Spleen (tissue), 11 donors: ENCODE measurements around the gene NOTCH1. TPM values are rescaled to one million over a fixed set of nuclear protein-coding genes. Genes with fewer than 3 reads are reported as not detected.

Source experiments
- DNase-seq: peaks from one replicate; pipeline ENCODE4 v3.0.0-alpha.2; 2020
- H3K27ac ChIP-seq, 8 donors: fragments of 200-600 bp; sonication (generic) in 7 of 8; 1 replicate in 4 of 8; 2 replicates in 4 of 8; pipeline versions ENCODE4 v1.5.0 to v1.8.0; 2016 to 2021; ENCODE audit warnings: inconsistent platforms in 4 of 8, mild to moderate bottlenecking in 4 of 8, moderate library complexity in 1 of 8
- H3K27me3 ChIP-seq, 7 donors: fragments of 200-600 bp; sonication (generic) in 6 of 7; replicated peaks in 1 of 7; 1 replicate in 4 of 7; 2 replicates in 3 of 7; pipeline versions ENCODE4 v1.5.0 to v1.8.0; 2016 to 2021; ENCODE audit warnings: inconsistent platforms in 3 of 7, mild to moderate bottlenecking in 1 of 7
- H3K36me3 ChIP-seq, 6 donors: fragments of 200-600 bp; sonication (generic) in 5 of 6; 1 replicate in 4 of 6; 2 replicates in 2 of 6; pipeline versions ENCODE4 v1.5.0 to v1.8.0; 2016 to 2021; ENCODE audit warnings: inconsistent platforms in 2 of 6
- H3K4me1 ChIP-seq, 6 donors: fragments of 200-600 bp; sonication (generic) in 5 of 6; 1 replicate in 3 of 6; 2 replicates in 3 of 6; pipeline versions ENCODE4 v1.5.0 to v1.8.0; 2016 to 2021; ENCODE audit warnings: inconsistent platforms in 3 of 6
- H3K4me3 ChIP-seq, 8 donors: fragments of 200-600 bp; sonication (generic) in 7 of 8; 1 replicate in 4 of 8; 2 replicates in 4 of 8; pipeline versions ENCODE4 v1.5.0 to v1.8.0; 2016 to 2021; ENCODE audit warnings: inconsistent platforms in 4 of 8, mild to moderate bottlenecking in 4 of 8, moderate library complexity in 2 of 8
- H3K9me3 ChIP-seq, 8 donors: fragments of 200-600 bp; sonication (generic) in 7 of 8; 1 replicate in 4 of 8; 2 replicates in 4 of 8; pipeline versions ENCODE4 v1.5.0 to v1.8.0; 2016 to 2021; ENCODE audit warnings: inconsistent platforms in 4 of 8
- POLR2A ChIP-seq, 3 donors: fragments of 450-650 bp; IDR thresholded peaks; one replicate each; pipeline ENCODE4 v1.5.1; 2017; ENCODE audit warnings: antibody characterized with exemption in 3 of 3, mild to moderate bottlenecking in 1 of 3
- POLR2AphosphoS5 ChIP-seq, 3 donors: sonication (generic); formaldehyde crosslinking; IDR thresholded peaks; one replicate each; pipeline ENCODE4 v1.5.1; 2017; ENCODE audit warnings: antibody characterized with exemption in 3 of 3
- WGBS, 5 donors: extraction: QIAGEN DNeasy Blood & Tissue Kit in 3 of 5; methylation state at CpG; one replicate each; pipeline versions ENCODE4 v1.1.5 to v1.1.7; 2013 to 2018; 5-methylcytosine and 5-hydroxymethylcytosine counted together
- intact Hi-C: fragments of 100-400 bp; cut with DNase I; formaldehyde crosslinking; loops from one replicate; pipeline ENCODE4 v1.15.0; 2023; ENCODE audit warnings: low total_unique reads
- polyA plus RNA-seq, 3 donors: library from polyadenylated mRNA; stranded (reverse); fragments of 200-250 nt; gene quantifications; one replicate each; pipeline ENCODE4 v1.2.1, GENCODE V29; 2013
- total RNA-seq, 7 donors: library from RNA; depleted of rRNA in 3 of 7; stranded (reverse); fragments of >200 nt in 3 of 7; fragmentation: NEBNext Ultra II Directional in 4 of 7; extraction: Animal tissue kit (Norgen Biotek cat#: 25700) in 4 of 7; gene quantifications; one replicate each; pipeline versions ENCODE4 v1.1.0 to v1.2.1, GENCODE V29; 2016 to 2021
- TF ChIP-seq, protein P1 (sequence below), 11 experiments: fragments of 200-600 bp in 7 of 11; fragments of 450-650 bp in 4 of 11; sonication (generic) in 4 of 11; IDR thresholded peaks in 8 of 11; conservative IDR thresholded peaks in 3 of 11; 1 replicate in 7 of 11; 2 replicates in 4 of 11; pipeline versions ENCODE4 v1.4.0 to v1.8.0; 2016 to 2021; ENCODE audit warnings: antibody characterized with exemption in 11 of 11, inconsistent platforms in 4 of 11, mild to moderate bottlenecking in 1 of 11
- donor health status: healthy with polysubstance abuse.
- donor health status: DM: no; HTN: no; CAD: no; lungs with moderate emphysema.
- donor health status: DM: no; HTN: no; CAD: no.
- donor health status: Bipolar disorder and iron deficiency.
- donor health status: healthy.
- donor health status: DM: no; HTN: no; CAD: no.
- donor health status: DM: yes; HTN: yes; CAD: no.

NOTCH1 gene
- total and polyA plus RNA-seq, 10 donors, result 4.9 to 140 (median 93.9) TPM

GRCh38 chr9:136541179-136541578, 4.7 kb downstream of the NOTCH1 start:
- peak overlapping the region; percentile 85 to 100 (median 96) for H3K27ac ChIP-seq
- no peaks in the 10 kb centered on the region for H3K27me3 ChIP-seq
- intact Hi-C loops, result no loop called here
- TF ChIP-seq, protein P1, sequence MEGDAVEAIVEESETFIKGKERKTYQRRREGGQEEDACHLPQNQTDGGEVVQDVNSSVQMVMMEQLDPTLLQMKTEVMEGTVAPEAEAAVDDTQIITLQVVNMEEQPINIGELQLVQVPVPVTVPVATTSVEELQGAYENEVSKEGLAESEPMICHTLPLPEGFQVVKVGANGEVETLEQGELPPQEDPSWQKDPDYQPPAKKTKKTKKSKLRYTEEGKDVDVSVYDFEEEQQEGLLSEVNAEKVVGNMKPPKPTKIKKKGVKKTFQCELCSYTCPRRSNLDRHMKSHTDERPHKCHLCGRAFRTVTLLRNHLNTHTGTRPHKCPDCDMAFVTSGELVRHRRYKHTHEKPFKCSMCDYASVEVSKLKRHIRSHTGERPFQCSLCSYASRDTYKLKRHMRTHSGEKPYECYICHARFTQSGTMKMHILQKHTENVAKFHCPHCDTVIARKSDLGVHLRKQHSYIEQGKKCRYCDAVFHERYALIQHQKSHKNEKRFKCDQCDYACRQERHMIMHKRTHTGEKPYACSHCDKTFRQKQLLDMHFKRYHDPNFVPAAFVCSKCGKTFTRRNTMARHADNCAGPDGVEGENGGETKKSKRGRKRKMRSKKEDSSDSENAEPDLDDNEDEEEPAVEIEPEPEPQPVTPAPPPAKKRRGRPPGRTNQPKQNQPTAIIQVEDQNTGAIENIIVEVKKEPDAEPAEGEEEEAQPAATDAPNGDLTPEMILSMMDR (IDR thresholded peaks at IDR 0.05 in 8 of 11, conservative IDR thresholded peaks at IDR 0.05 in 3 of 11), result no peak
- no peak for TF ChIP-seq POLR2A (IDR thresholded peaks at IDR 0.05)
- TF ChIP-seq POLR2AphosphoS5 (IDR thresholded peaks at IDR 0.05), result peak in 2 of 3 donors; percentile 43 to 57
- H3K4me3 ChIP-seq, result peak overlapping the region in 3 of 8 donors; percentile 7 to 60 (median 10)
- peaks cover 64 to 90% (median 84%) of the 10 kb centered on the region in 6 donors for H3K4me1 ChIP-seq
- 55 to 84% (median 64%) methylated on average over 4 to 9 of the region's 9 CpGs for WGBS, 5 donors
- peaks cover 0 to 57% (median 19%) of the 10 kb centered on the region in 6 donors for H3K36me3 ChIP-seq
- no peak for DNase-seq
- no peaks in the 10 kb centered on the region for H3K9me3 ChIP-seq

GRCh38 chr9:136539427-136540421, 6.1 kb downstream of the NOTCH1 start:
- DNase-seq, result peak; percentile 99
- Histone ChIP-seq H3K27me3 (no peaks in the 10 kb centered on the region), H3K9me3 (no peaks in the 10 kb centered on the region), H3K27ac (peak overlapping the region; percentile 85 to 100 (median 96)), H3K36me3 (peaks cover 0 to 59% (median 19%) of the 10 kb centered on the region in 6 donors), H3K4me3 (peak overlapping the region in 7 of 8 donors; percentile 14 to 60 (median 27)), H3K4me1 (peaks cover 71 to 99% (median 93%) of the 10 kb centered on the region in 6 donors)
- intact Hi-C loops, result loop anchor here (10.0 kb wide), 1 partner anchor 55 kb away; the partner anchor contains the start of gene SEC16A
- 16 to 26% (median 18%) methylated on average over 20 to 33 of the region's 33 CpGs for WGBS, 5 donors
- TF ChIP-seq POLR2A (IDR thresholded peaks at IDR 0.05) (peak; percentile 19 to 39 (median 30)), POLR2AphosphoS5 (IDR thresholded peaks at IDR 0.05) (peak; percentile 94 to 96 (median 96))
- TF ChIP-seq, protein P1 (IDR thresholded peaks at IDR 0.05 in 8 of 11, conservative IDR thresholded peaks at IDR 0.05 in 3 of 11), result peak in 2 of 11 experiments; percentile 20 to 21

- intact Hi-C loops, result loop anchor here (10.0 kb wide), 1 partner anchor 54 kb away; the partner anchor contains the start of gene SEC16A
- peak; percentile 90 for DNase-seq
- H3K9me3 ChIP-seq, result no peaks in the 10 kb centered on the region
Observed at GRCh38 chr9:136538599-136539426, 7.0 kb downstream of the NOTCH1 start.

More at GRCh38 chr9:136538599-136539426, 7.0 kb downstream of the NOTCH1 start:
- TF ChIP-seq, protein P1 (IDR thresholded peaks at IDR 0.05 in 8 of 11, conservative IDR thresholded peaks at IDR 0.05 in 3 of 11), result peak in 2 of 11 experiments; percentile 3 to 8
- TF ChIP-seq POLR2AphosphoS5 (IDR thresholded peaks at IDR 0.05) (peak; percentile 6 to 74 (median 50)), POLR2A (IDR thresholded peaks at IDR 0.05) (no peak)
- peak overlapping the region; percentile 85 to 100 (median 96) for H3K27ac ChIP-seq
- peaks cover 72 to 99% (median 93%) of the 10 kb centered on the region in 6 donors for H3K4me1 ChIP-seq
- no peaks in the 10 kb centered on the region for H3K27me3 ChIP-seq
- peak overlapping the region; percentile 4 to 60 (median 26) for H3K4me3 ChIP-seq
- WGBS, 5 donors, result 13 to 28% (median 17%) methylated on average over 20 to 24 of the region's 24 CpGs
- peaks cover 0 to 64% (median 18%) of the 10 kb centered on the region in 6 donors for H3K36me3 ChIP-seq
